A549 (cell line): ENCODE data around the gene CGN. TPM values are rescaled to one million over a fixed set of nuclear protein-coding genes. Genes with fewer than 3 reads are reported as not detected.

Source experiments
- ATAC-seq, 2 experiments: fragments of 200-7000 bp in 1 of 2; fragments of >200 bp in 1 of 2; cut with Nextera tagmentation in 1 of 2; cut with Tn5 transposase in 1 of 2; 3 replicates each; pipeline versions ENCODE4 v1.8.0 to v1.9.1; 2018 to 2020; ENCODE audit warnings: mild to moderate bottlenecking in 1 of 2, moderate library complexity in 1 of 2
- CTCF ChIA-PET: fragments of 300-600 bp; sonication (Branson Sonifier 250); formaldehyde crosslinking; extraction: SDS; loops from one replicate; lab custom pipeline; 2021; ENCODE audit warnings: antibody characterized with exemption, inconsistent platforms; lab: Yijun Ruan, JAX
- POLR2A ChIA-PET: fragments of 350-600 bp; formaldehyde crosslinking; extraction: SDS; loops from one replicate; lab custom pipeline; 2021; ENCODE audit warnings: antibody characterized with exemption, inconsistent platforms; lab: Yijun Ruan, JAX
- DNase-seq, 2 experiments: peaks; one replicate each; pipeline versions ENCODE4 v3.0.0 to v3.0.0-alpha.2; 2011 to 2016; ENCODE audit warnings: low read depth in 1 of 2, low spot score in 1 of 2
- FAIRE-seq: peaks from 2 replicates; lab custom pipeline; 2011; peaks lifted over from hg19 to GRCh38; lab: Jason Lieb, UNC
- H3K27ac ChIP-seq, 2 experiments: fragments of >200 bp; sonication (Bioruptor Twin); formaldehyde crosslinking; 3 replicates each; pipeline ENCODE4 v1.5.1; 2016 to 2017
- H3K4me1 ChIP-seq: fragments of >200 bp; sonication (Bioruptor Twin); formaldehyde crosslinking; 3 replicates; pipeline ENCODE4 v1.6.1; 2016
- H3K4me2 ChIP-seq: fragments of >200 bp; sonication (Bioruptor Twin); formaldehyde crosslinking; 3 replicates; pipeline ENCODE4 v1.6.1; 2016
- H3K4me3 ChIP-seq: fragments of >200 bp; sonication (Bioruptor Twin); formaldehyde crosslinking; 3 replicates; pipeline ENCODE4 v1.5.1; 2016
- H3K9me3 ChIP-seq: fragments of >200 bp; sonication (Bioruptor Twin); formaldehyde crosslinking; 3 replicates; pipeline ENCODE4 v1.6.1; 2016
- CEBPB ChIP-seq, 2 experiments: fragments of >200 bp in 1 of 2; sonication (Bioruptor Twin) in 1 of 2; formaldehyde crosslinking in 1 of 2; IDR thresholded peaks; 2 replicates each; pipeline ENCODE4 v1.6.1; 2012 to 2016
- CHD2 ChIP-seq: fragments of 150-350 bp; IDR thresholded peaks from 2 replicates; pipeline ENCODE4 v1.6.1; 2014; ENCODE audit warnings: low read length; ENCODE audit not compliant: partially characterized antibody
- CHD4 ChIP-seq: fragments of 200-600 bp; sonication (generic); IDR thresholded peaks from 2 replicates; pipeline ENCODE4 v1.6.1; 2016; ENCODE audit warnings: antibody characterized with exemption, mild to moderate bottlenecking, borderline replicate concordance
- CTCF ChIP-seq: fragments of >200 bp; sonication (Bioruptor Twin); formaldehyde crosslinking; IDR thresholded peaks from 3 replicates; pipeline ENCODE4 v1.5.1; 2016
- E2F6 ChIP-seq: IDR thresholded peaks from 2 replicates; pipeline ENCODE4 v1.6.1; 2012; ENCODE audit warnings: low read depth, borderline replicate concordance
- GATA3 ChIP-seq: IDR thresholded peaks from 2 replicates; pipeline ENCODE4 v1.6.1; 2012; ENCODE audit warnings: borderline replicate concordance
- HES2 ChIP-seq: fragments of >200 bp; sonication (Bioruptor Twin); formaldehyde crosslinking; IDR thresholded peaks from 2 replicates; pipeline ENCODE4 v1.6.1; 2016
- HOXB13 ChIP-seq: fragments of 250-450 bp; sonication (Bioruptor Pico); IDR thresholded peaks from 2 replicates; pipeline ENCODE4 v1.5.0; 2020; ENCODE audit warnings: low read depth, mild to moderate bottlenecking, moderate library complexity
- JUN ChIP-seq, 2 experiments: fragments of >200 bp; sonication (Bioruptor Twin); formaldehyde crosslinking; IDR thresholded peaks; 2 replicates in 1 of 2; 3 replicates in 1 of 2; pipeline ENCODE4 v1.6.1; 2016 to 2017
- JUNB ChIP-seq: fragments of >200 bp; sonication (Bioruptor Twin); formaldehyde crosslinking; IDR thresholded peaks from 2 replicates; pipeline ENCODE4 v1.6.1; 2016
- NFE2L2 ChIP-seq: fragments of 150-350 bp; conservative IDR thresholded peaks from 2 replicates; pipeline ENCODE4 v1.6.1; 2014; ENCODE audit warnings: low read length
- NPAS2 ChIP-seq: fragments of 250-450 bp; sonication (Bioruptor Pico); IDR thresholded peaks from 2 replicates; pipeline ENCODE4 v1.8.0; 2022; ENCODE audit warnings: mild to moderate bottlenecking, moderate library complexity, borderline replicate concordance
- POLR2A ChIP-seq: IDR thresholded peaks from 2 replicates; pipeline ENCODE4 v1.6.1; 2012; ENCODE audit warnings: mild to moderate bottlenecking, low read length
- RAD21 ChIP-seq, 2 experiments: fragments of >200 bp in 1 of 2; sonication (Bioruptor Twin) in 1 of 2; formaldehyde crosslinking in 1 of 2; IDR thresholded peaks in 1 of 2; conservative IDR thresholded peaks in 1 of 2; 2 replicates in 1 of 2; 3 replicates in 1 of 2; pipeline ENCODE4 v1.6.1; 2012 to 2018; ENCODE audit warnings: inconsistent platforms in 1 of 2
- RARB ChIP-seq: fragments of 250-450 bp; sonication (Bioruptor Pico); IDR thresholded peaks from 2 replicates; pipeline ENCODE4 v1.8.0; 2021; ENCODE audit warnings: mild to moderate bottlenecking, moderate library complexity
- RCOR1 ChIP-seq: fragments of 150-350 bp; IDR thresholded peaks from 2 replicates; pipeline ENCODE4 v1.6.1; 2014; ENCODE audit warnings: antibody characterized with exemption, low read length, low read depth
- RFX5 ChIP-seq: fragments of 450-650 bp; IDR thresholded peaks from 2 replicates; pipeline ENCODE4 v1.7.1; 2014; ENCODE audit warnings: antibody characterized with exemption, mild to moderate bottlenecking, moderate library complexity
- SMC3 ChIP-seq: fragments of >200 bp; sonication (Bioruptor Twin); formaldehyde crosslinking; IDR thresholded peaks from 3 replicates; pipeline ENCODE4 v1.6.1; 2018; ENCODE audit warnings: inconsistent platforms
- WGBS: methylation state at CpG from one replicate; pipeline ENCODE4 v1.1.6; 2017; ENCODE audit errors: missing lambda C conversion rate; 5-methylcytosine and 5-hydroxymethylcytosine counted together
- polyA plus RNA-seq, 4 experiments: library from polyadenylated mRNA; depleted of rRNA in 3 of 4; stranded (reverse); fragments of >200 nt; fragmentation: RNase III in 1 of 4; extraction: RNeasy Plus Mini Kit Qiagen cat#74134 plus additional on column Dnase treatment in 1 of 4; gene quantifications; 2 replicates in 3 of 4; 3 replicates in 1 of 4; pipeline ENCODE4 v1.2.3, GENCODE V29; 2011 to 2017

The CGN gene
- polyA plus RNA-seq, 2 of the 4 experiments (the other 2 are of a cell fraction): 1.8 to 2.3 TPM

GRCh38 chr1:151530461-151530860 lies 19.3 kb downstream of the CGN start (continued):
- no peak for TF ChIP-seq NPAS2 (CRISPR knock-in tag)

GRCh38 chr1:151533870-151534269 lies 22.7 kb downstream of the CGN start:
- 87% methylated on average over 10 of the region's 10 CpGs for WGBS
- TF ChIP-seq CEBPB (IDR thresholded peaks at IDR 0.05) (no peak), CHD4 (no peak), POLR2A (no peak), RFX5 (no peak), RAD21 (conservative IDR thresholded peaks at IDR 0.05 in 1 of 2, IDR thresholded peaks at IDR 0.05 in 1 of 2) (no peak)

GRCh38 chr1:151534662-151535278 lies 23.6 kb downstream of the CGN start:
- peaks cover 51% of the 10 kb centered on the region for H3K4me1 ChIP-seq
- ChIA-PET POLR2A (no interaction called here), CTCF (interaction anchor here (0.6 to 6.2 kb wide), 27 partner anchors 9 to 340 kb away, joined by 3 to 47 read pairs (median 4); no protein-coding TSS in a partner anchor)
- H3K4me3 ChIP-seq: no peak overlapping the region
- peak; percentile 74 to 77 for DNase-seq
- WGBS: 53% methylated on average over 12 of the region's 12 CpGs
- H3K27ac ChIP-seq: peak overlapping the region; percentile 26 to 84; a peak in 4 of 6 replicates
- FAIRE-seq: no peak
- peak overlapping the region; percentile 40 for H3K4me2 ChIP-seq
- peak; percentile 71 to 82 for ATAC-seq
- no peaks in the 10 kb centered on the region for H3K9me3 ChIP-seq
- TF ChIP-seq E2F6: no peak
- TF ChIP-seq CHD2: no peak
- no peak for TF ChIP-seq NFE2L2
- peak; percentile 93 to 97 for TF ChIP-seq RAD21 (conservative IDR thresholded peaks at IDR 0.05 in 1 of 2, IDR thresholded peaks at IDR 0.05 in 1 of 2)
- no peak for TF ChIP-seq GATA3
- TF ChIP-seq CTCF: peak; percentile 93
- TF ChIP-seq JUNB: no peak
- TF ChIP-seq HOXB13 (CRISPR knock-in tag): no peak
- peak; percentile 89 for TF ChIP-seq SMC3
- TF ChIP-seq JUN (IDR thresholded peaks at IDR 0.05): no peak
- no peak for TF ChIP-seq RCOR1
- no peak for TF ChIP-seq RARB (CRISPR knock-in tag)
- TF ChIP-seq HES2: no peak

More at GRCh38 chr1:151533870-151534269, 22.7 kb downstream of the CGN start:
- ChIA-PET POLR2A (no interaction called here), CTCF (interaction anchor here (0.7 to 6.2 kb wide), 21 partner anchors 12 to 312 kb away, joined by 3 to 47 read pairs (median 4); partner anchors contain the start of genes CGN and RIIAD1)
- ATAC-seq (no peak), DNase-seq (no peak), FAIRE-seq (no peak)
- H3K9me3 ChIP-seq: no peaks in the 10 kb centered on the region
- H3K27ac ChIP-seq: no peak overlapping the region
- peaks cover 42% of the 10 kb centered on the region for H3K4me1 ChIP-seq
- H3K4me3 ChIP-seq: no peak overlapping the region
- H3K4me2 ChIP-seq: no peak overlapping the region
